Measurements from ENCODE around the gene L1TD1. TPM values are rescaled to one million over a fixed set of nuclear protein-coding genes. Genes with fewer than 3 reads are reported as not detected.

The L1TD1 gene
- total and polyA plus RNA-seq, 2 experiments from 2014 or later = 283 to 628 TPM

DNA sequence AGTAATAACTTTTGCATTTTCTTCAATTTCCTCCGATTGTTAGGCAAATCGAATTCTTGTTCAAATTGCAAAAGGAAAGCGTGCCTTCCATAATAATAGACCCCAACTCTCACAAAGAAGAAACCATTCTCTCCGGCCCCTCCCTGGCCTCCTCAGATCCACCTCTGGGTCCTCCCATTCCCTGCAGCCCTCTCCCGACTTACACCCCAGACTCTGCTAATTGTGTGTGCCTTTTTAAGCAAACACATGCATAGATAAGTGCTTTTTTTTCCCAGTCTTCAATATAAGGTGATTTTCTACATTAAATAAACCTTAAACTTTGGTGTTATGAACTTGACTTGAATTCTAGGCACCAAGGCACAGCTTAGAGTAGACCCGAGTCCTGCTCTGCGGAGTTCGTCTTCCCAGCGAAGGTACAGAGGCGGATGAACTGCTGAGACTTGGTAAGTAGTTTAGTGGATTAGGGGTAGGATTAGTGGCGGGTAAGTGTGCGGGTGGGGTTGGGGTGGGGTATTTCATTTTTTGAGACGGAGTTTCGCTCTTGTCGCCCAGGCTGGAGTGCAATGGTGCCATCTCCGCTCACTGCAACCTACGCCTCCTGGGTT lies 1.5 kb downstream of the L1TD1 start:
- Mint-ChIP-seq H3K9me3 (peaks cover 11% of the 10 kb centered on the region; the same call in 2 of the 3 replicates), H3K36me3 (ENCODE audit: low read depth) (peaks cover 69% of the 10 kb centered on the region), H3K27me3 (ENCODE audit: insufficient read depth, low read depth, poor library complexity) (peaks cover 58% of the 10 kb centered on the region), H3K4me1 (peaks cover 47% of the 10 kb centered on the region), H3K27ac (peak overlapping the region; percentile 98), H3K4me3 (peak overlapping the region; percentile 96)
- ATAC-seq = peak; percentile 28
- peak overlapping the region; percentile 86 for H3K4me2 ChIP-seq
- H3K79me2 ChIP-seq (replicated peaks; ENCODE audit: insufficient read depth) = peaks cover 80% of the 10 kb centered on the region
- peaks cover 23% of the 10 kb centered on the region for H4K20me1 ChIP-seq (replicated peaks; ENCODE audit: insufficient read depth)
- H3K4me3 ChIP-seq = peak overlapping the region; percentile 78
- H3K36me3 ChIP-seq (ENCODE audit: insufficient read depth) = peaks cover 28% of the 10 kb centered on the region
- no peaks in the 10 kb centered on the region for H3K9me2 ChIP-seq (ENCODE audit: insufficient read depth)
- H3K4me1 ChIP-seq (ENCODE audit: insufficient read depth) = peaks cover 54% of the 10 kb centered on the region
- H3K27me3 ChIP-seq (ENCODE audit: insufficient read depth) = no peaks in the 10 kb centered on the region
- peaks cover 28% of the 10 kb centered on the region for H3F3A ChIP-seq (replicated peaks; ENCODE audit: low read depth)
- DNase-seq (ENCODE audit: low spot score) = peak; percentile 67
- no peak overlapping the region for H2AFZ ChIP-seq
- TF ChIP-seq POLR2AphosphoS5 (IDR thresholded peaks at IDR 0.05; ENCODE audit: low read depth) = peak; percentile 47
- TF ChIP-seq, protein P1, sequence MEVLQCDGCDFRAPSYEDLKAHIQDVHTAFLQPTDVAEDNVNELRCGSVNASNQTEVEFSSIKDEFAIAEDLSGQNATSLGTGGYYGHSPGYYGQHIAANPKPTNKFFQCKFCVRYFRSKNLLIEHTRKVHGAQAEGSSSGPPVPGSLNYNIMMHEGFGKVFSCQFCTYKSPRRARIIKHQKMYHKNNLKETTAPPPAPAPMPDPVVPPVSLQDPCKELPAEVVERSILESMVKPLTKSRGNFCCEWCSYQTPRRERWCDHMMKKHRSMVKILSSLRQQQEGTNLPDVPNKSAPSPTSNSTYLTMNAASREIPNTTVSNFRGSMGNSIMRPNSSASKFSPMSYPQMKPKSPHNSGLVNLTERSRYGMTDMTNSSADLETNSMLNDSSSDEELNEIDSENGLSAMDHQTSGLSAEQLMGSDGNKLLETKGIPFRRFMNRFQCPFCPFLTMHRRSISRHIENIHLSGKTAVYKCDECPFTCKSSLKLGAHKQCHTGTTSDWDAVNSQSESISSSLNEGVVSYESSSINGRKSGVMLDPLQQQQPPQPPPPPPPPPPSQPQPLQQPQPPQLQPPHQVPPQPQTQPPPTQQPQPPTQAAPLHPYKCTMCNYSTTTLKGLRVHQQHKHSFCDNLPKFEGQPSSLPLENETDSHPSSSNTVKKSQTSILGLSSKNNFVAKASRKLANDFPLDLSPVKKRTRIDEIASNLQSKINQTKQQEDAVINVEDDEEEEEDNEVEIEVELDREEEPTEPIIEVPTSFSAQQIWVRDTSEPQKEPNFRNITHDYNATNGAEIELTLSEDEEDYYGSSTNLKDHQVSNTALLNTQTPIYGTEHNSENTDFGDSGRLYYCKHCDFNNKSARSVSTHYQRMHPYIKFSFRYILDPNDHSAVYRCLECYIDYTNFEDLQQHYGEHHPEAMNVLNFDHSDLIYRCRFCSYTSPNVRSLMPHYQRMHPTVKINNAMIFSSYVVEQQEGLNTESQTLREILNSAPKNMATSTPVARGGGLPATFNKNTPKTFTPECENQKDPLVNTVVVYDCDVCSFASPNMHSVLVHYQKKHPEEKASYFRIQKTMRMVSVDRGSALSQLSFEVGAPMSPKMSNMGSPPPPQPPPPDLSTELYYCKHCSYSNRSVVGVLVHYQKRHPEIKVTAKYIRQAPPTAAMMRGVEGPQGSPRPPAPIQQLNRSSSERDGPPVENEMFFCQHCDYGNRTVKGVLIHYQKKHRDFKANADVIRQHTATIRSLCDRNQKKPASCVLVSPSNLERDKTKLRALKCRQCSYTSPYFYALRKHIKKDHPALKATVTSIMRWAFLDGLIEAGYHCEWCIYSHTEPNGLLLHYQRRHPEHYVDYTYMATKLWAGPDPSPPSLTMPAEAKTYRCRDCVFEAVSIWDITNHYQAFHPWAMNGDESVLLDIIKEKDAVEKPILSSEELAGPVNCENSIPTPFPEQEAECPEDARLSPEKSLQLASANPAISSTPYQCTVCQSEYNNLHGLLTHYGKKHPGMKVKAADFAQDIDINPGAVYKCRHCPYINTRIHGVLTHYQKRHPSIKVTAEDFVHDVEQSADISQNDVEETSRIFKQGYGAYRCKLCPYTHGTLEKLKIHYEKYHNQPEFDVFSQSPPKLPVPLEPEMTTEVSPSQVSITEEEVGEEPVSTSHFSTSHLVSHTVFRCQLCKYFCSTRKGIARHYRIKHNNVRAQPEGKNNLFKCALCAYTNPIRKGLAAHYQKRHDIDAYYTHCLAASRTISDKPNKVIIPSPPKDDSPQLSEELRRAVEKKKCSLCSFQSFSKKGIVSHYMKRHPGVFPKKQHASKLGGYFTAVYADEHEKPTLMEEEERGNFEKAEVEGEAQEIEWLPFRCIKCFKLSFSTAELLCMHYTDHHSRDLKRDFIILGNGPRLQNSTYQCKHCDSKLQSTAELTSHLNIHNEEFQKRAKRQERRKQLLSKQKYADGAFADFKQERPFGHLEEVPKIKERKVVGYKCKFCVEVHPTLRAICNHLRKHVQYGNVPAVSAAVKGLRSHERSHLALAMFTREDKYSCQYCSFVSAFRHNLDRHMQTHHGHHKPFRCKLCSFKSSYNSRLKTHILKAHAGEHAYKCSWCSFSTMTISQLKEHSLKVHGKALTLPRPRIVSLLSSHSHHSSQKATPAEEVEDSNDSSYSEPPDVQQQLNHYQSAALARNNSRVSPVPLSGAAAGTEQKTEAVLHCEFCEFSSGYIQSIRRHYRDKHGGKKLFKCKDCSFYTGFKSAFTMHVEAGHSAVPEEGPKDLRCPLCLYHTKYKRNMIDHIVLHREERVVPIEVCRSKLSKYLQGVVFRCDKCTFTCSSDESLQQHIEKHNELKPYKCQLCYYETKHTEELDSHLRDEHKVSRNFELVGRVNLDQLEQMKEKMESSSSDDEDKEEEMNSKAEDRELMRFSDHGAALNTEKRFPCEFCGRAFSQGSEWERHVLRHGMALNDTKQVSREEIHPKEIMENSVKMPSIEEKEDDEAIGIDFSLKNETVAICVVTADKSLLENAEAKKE (CRISPR knock-in tag; IDR thresholded peaks at IDR 0.05) = no peak
- peak overlapping the region; percentile 95 for H3K27ac ChIP-seq (ENCODE audit: low read depth)

DNA sequence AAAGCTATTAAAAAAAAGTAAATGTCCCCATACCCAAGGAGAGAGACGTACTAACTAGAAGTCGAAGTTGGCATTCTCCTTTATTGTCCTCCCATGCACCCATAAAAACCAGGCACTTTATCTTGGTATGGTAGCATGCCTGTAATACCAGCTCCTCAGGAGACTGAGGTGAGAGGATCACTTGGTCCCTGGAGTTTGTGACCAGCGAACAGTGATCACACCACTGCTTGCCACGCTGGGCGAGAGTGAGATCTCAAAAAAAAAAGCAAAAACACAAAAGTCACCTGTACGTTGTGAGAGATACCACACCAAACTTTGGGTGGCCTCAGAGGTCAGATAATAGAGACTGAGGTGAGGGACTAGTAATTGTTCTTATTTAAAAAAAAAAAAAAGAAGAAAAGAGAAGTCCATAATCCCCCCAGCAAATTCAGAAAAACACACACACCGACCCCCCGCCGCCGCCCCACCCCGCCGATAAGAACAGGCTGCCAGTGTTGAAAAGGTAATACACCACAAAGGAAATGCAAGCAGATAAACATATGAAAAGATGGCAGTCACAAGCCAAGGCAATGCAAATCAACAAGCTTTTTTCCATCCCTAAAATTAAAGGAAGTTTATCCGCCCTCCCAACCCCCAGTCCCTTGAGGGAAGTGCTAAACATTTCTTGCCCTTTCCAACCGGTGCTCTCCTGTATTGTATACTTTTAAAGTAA lies 3.6 kb downstream of the L1TD1 start:
- peak overlapping the region; percentile 95 for H3K27ac ChIP-seq (ENCODE audit: low read depth)
- H3K27me3 Mint-ChIP-seq (ENCODE audit: insufficient read depth, low read depth, poor library complexity) = peaks cover 60% of the 10 kb centered on the region
- no peak for TF ChIP-seq EZH2 (IDR thresholded peaks at IDR 0.05; ENCODE audit: low read depth, unreplicated experiment)
- no peak for TF ChIP-seq ZNF114 (CRISPR knock-in tag; IDR thresholded peaks at IDR 0.05)
- peak; percentile 78 for TF ChIP-seq POLR2AphosphoS5 (IDR thresholded peaks at IDR 0.05; ENCODE audit: low read depth)

More for the DNA sequence above, 3.6 kb downstream of the L1TD1 start:
- H3K27ac Mint-ChIP-seq = peak overlapping the region; percentile 99
- peaks cover 48% of the 10 kb centered on the region for H3K4me1 Mint-ChIP-seq
- Histone ChIP-seq H3K4me2 (peak overlapping the region; percentile 90), H3K27me3 (ENCODE audit: insufficient read depth) (no peaks in the 10 kb centered on the region), H3K4me1 (ENCODE audit: insufficient read depth) (peaks cover 53% of the 10 kb centered on the region), H2AFZ (no peak overlapping the region), H3K36me3 (ENCODE audit: insufficient read depth) (peaks cover 47% of the 10 kb centered on the region), H3K79me2 (replicated peaks; ENCODE audit: insufficient read depth) (peaks cover 96% of the 10 kb centered on the region), H3K9me2 (ENCODE audit: insufficient read depth) (no peaks in the 10 kb centered on the region), H3K4me3 (peak overlapping the region; percentile 78), H3F3A (replicated peaks; ENCODE audit: low read depth) (peaks cover 34% of the 10 kb centered on the region), H4K20me1 (replicated peaks; ENCODE audit: insufficient read depth) (peaks cover 44% of the 10 kb centered on the region)
- DNase-seq (ENCODE audit: low spot score) = peak; percentile 85
- H3K36me3 Mint-ChIP-seq (ENCODE audit: low read depth) = peaks cover 90% of the 10 kb centered on the region
- peak overlapping the region; percentile 86 for H3K4me3 Mint-ChIP-seq
- ATAC-seq = peak; percentile 39
- H3K9me3 Mint-ChIP-seq = peaks cover 11% of the 10 kb centered on the region; the same call in 2 of the 3 replicates

Data from GM23338 (cell line).